Cardiac fibroblast (primary cell): ENCODE data around the gene RHO.
"Not testable (repeated sequence)": the region's sequence is repeated elsewhere in the genome, so short reads cannot be mapped to it uniquely, and the experiment has no call there.

Experiments used
- DNase-seq, 2 donors: peaks; one replicate each; pipeline versions ENCODE4 v3.0.0 to v3.0.0-alpha.2; 2010; ENCODE audit warnings: low read depth in 2 of 2
- H3K4me3 ChIP-seq, 2 donors: replicated peaks in 1 of 2; 1 replicate in 1 of 2; 2 replicates in 1 of 2; pipeline ENCODE4 v1.5.1; 2011; ENCODE audit warnings: low read depth in 2 of 2, low read length in 2 of 2, mild to moderate bottlenecking in 2 of 2, moderate library complexity in 1 of 2
- CTCF ChIP-seq: IDR thresholded peaks from one replicate; pipeline ENCODE4 v1.5.1; 2011; ENCODE audit warnings: low read depth, mild to moderate bottlenecking, low read length, inconsistent platforms

RHO gene

GRCh38 chr3:129513705-129514104, 14.7 kb upstream of the RHO start:
- TF ChIP-seq CTCF: no peak
- DNase-seq: no peak

DNA sequence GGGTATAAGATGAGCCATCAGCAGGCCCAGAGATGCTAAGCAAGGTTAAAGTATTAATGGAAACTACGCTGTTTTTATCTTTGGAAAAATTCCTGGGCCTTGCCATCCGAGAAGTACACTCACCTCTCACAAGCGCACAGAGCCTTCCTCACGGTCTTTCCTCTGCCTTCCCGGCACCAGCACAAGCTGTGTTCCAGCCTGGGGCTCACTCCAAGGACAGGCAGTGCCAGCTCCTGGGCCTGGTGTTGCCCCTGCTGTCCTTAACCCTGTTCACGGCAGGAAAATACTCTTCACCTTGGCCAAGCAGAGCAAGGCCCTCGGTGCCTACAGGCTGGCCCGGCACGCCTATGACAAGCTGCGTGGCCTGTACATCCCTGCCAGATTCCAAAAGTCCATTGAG, 14.3 kb upstream of the RHO start:
- H3K4me3 ChIP-seq: no peak overlapping the region
- DNase-seq: no peak
- TF ChIP-seq CTCF: no peak

More at GRCh38 chr3:129513705-129514104, 14.7 kb upstream of the RHO start:
- no peak overlapping the region for H3K4me3 ChIP-seq

- no peak overlapping the region for H3K4me3 ChIP-seq
- TF ChIP-seq CTCF: no peak
- DNase-seq: no peak
These were observed 13.9 kb upstream of the RHO start for GRCh38 chr3:129514563-129514962.

GRCh38 chr3:129515108-129515820, 13.2 kb upstream of the RHO start:
- not testable (repeated sequence) for H3K4me3 ChIP-seq, DNase-seq

GRCh38 chr3:129515821-129516432, 12.5 kb upstream of the RHO start:
- DNase-seq, H3K4me3 ChIP-seq: not testable (repeated sequence)

GRCh38 chr3:129517516-129517915, 10.9 kb upstream of the RHO start:
- no peak for DNase-seq
- H3K4me3 ChIP-seq: no peak overlapping the region
- TF ChIP-seq CTCF: no peak

DNA sequence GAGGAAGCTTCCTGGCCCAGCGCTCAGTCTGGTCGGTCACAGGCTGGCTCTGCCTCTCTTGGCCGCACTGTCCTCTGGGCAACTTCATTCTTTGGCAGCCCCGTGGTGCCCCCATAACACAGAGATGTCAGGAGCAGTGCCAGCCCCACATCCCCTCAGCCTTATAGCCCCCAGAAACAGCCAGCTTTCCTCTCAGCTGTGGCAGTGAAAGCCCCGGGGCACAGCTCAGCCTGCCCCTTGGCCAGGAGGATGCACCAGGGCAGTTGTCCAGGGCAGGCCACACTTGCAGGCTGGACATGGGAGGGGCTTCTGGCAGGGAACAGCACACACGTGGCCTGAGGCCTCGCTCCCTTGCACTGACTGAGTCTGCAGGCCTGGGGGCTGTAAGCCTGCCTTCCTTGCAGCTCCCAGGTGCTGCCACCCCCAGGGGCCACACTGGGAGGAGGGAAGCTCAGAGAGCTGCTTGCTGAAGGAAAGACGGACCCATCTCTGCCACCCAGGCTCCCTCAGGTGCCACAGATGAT, 10.3 kb upstream of the RHO start:
- DNase-seq: no peak
- no peak overlapping the region for H3K4me3 ChIP-seq
- no peak for TF ChIP-seq CTCF

GRCh38 chr3:129518581-129518980, 9.9 kb upstream of the RHO start:
- no peak for DNase-seq
- no peak for TF ChIP-seq CTCF
- no peak overlapping the region for H3K4me3 ChIP-seq
